GM18517 (cell line): ENCODE measurements around the gene FRMD8.
"Not testable (repeated sequence)": the region's sequence is repeated elsewhere in the genome, so short reads cannot be mapped to it uniquely, and the experiment has no call there.

Experiments
- ATAC-seq: cut with Tn5 transposase; IDR thresholded peaks from one replicate; pipeline ENCODE4 v1.9.1; 2021; ENCODE audit warnings: mild to moderate bottlenecking, moderate library complexity; ENCODE audit not compliant: unreplicated experiment

The FRMD8 gene

GRCh38 chr11:65434667-65435410 is 48.4 kb downstream of the FRMD8 start:
- no peak for ATAC-seq

- ATAC-seq, result no peak
These were observed 49.0 kb downstream of the FRMD8 start for GRCh38 chr11:65435411-65435931.

GRCh38 chr11:65435981-65436411 is 49.6 kb downstream of the FRMD8 start:
- no peak for ATAC-seq

- no peak for ATAC-seq
These were observed 50.1 kb downstream of the FRMD8 start for GRCh38 chr11:65436412-65437032.

GRCh38 chr11:65437436-65438227 is 51.2 kb downstream of the FRMD8 start:
- ATAC-seq, result no peak

- no peak for ATAC-seq
These were observed 52.1 kb downstream of the FRMD8 start for GRCh38 chr11:65438257-65439151.

- no peak for ATAC-seq
These were observed 53.1 kb downstream of the FRMD8 start for GRCh38 chr11:65439331-65440181.

GRCh38 chr11:65440831-65441499 is 54.5 kb downstream of the FRMD8 start:
- ATAC-seq, result peak; percentile 57

GRCh38 chr11:65442842-65443331 is 56.5 kb downstream of the FRMD8 start:
- no peak for ATAC-seq

GRCh38 chr11:65444314-65445051 is 58.0 kb downstream of the FRMD8 start:
- no peak for ATAC-seq

GRCh38 chr11:65445101-65445603 is 58.7 kb downstream of the FRMD8 start:
- ATAC-seq, result no peak

- no peak for ATAC-seq
These were observed 59.4 kb downstream of the FRMD8 start for GRCh38 chr11:65445604-65446445.

- ATAC-seq, result no peak
These were observed 60.2 kb downstream of the FRMD8 start for GRCh38 chr11:65446446-65447277.

- ATAC-seq, result no peak
These were observed 61.6 kb downstream of the FRMD8 start for GRCh38 chr11:65448074-65448417.

GRCh38 chr11:65448418-65449105 is 62.1 kb downstream of the FRMD8 start:
- ATAC-seq, result no peak

GRCh38 chr11:65451301-65451700 is 64.9 kb downstream of the FRMD8 start:
- ATAC-seq, result not testable (repeated sequence)
